Measurements from ENCODE around the gene FREM2.

The FREM2 gene

DNA sequence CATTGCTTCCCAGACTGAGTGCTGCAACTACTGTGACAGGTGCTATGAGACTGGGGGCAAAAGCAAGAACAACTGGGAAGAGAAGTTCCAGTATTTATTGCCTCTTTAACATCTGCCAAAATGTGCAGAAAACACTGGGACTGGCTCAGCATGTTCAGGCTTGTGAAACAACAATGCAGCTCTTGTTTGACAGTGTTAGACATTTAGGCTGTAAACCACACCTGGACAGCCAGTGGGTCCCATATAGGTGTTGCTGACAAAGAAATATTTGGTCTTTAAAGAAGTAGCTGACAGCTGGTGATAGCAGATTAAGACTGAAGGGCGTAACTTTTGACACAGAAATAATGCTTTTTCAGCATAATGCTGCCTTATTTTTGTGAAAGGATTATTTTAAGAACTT lies 215.7 kb downstream of the FREM2 start:
- no peak overlapping the region for H3K4me3 ChIP-seq (ENCODE audit: insufficient read depth, low read length, poor library complexity, severe bottlenecking)
- no peaks in the 10 kb centered on the region for H3K9me2 ChIP-seq (replicated peaks; ENCODE audit: insufficient read depth, low read length)
- H3K27me3 ChIP-seq (ENCODE audit: low read length), result no peaks in the 10 kb centered on the region
- H3K9ac ChIP-seq (ENCODE audit: low read length), result no peak overlapping the region
- H3K27ac ChIP-seq (ENCODE audit: low read depth, low read length), result no peak overlapping the region
- no peaks in the 10 kb centered on the region for H3K79me2 ChIP-seq (ENCODE audit: insufficient read depth, low read length)
- no peaks in the 10 kb centered on the region for H4K20me1 ChIP-seq (ENCODE audit: low read depth, low read length)
- no peaks in the 10 kb centered on the region for H3F3A ChIP-seq (ENCODE audit: insufficient read depth)
- no peaks in the 10 kb centered on the region for H3K9me3 ChIP-seq (ENCODE audit: insufficient read depth, low read length)
- no peaks in the 10 kb centered on the region for H3K36me3 ChIP-seq (ENCODE audit: low read length)
- no peak overlapping the region for H2AFZ ChIP-seq (ENCODE audit: low read depth, low read length, severe bottlenecking)
- H3K4me2 ChIP-seq (ENCODE audit: low read depth, low read length, poor library complexity, severe bottlenecking), result no peak overlapping the region
- TF ChIP-seq, protein P1, sequence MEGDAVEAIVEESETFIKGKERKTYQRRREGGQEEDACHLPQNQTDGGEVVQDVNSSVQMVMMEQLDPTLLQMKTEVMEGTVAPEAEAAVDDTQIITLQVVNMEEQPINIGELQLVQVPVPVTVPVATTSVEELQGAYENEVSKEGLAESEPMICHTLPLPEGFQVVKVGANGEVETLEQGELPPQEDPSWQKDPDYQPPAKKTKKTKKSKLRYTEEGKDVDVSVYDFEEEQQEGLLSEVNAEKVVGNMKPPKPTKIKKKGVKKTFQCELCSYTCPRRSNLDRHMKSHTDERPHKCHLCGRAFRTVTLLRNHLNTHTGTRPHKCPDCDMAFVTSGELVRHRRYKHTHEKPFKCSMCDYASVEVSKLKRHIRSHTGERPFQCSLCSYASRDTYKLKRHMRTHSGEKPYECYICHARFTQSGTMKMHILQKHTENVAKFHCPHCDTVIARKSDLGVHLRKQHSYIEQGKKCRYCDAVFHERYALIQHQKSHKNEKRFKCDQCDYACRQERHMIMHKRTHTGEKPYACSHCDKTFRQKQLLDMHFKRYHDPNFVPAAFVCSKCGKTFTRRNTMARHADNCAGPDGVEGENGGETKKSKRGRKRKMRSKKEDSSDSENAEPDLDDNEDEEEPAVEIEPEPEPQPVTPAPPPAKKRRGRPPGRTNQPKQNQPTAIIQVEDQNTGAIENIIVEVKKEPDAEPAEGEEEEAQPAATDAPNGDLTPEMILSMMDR (IDR thresholded peaks at IDR 0.05; ENCODE audit: insufficient read depth, low read length, poor library complexity, severe bottlenecking), result no peak
- TF ChIP-seq EZH2phosphoT487 (conservative IDR thresholded peaks at IDR 0.05; ENCODE audit: low read length), result no peak

GRCh38 chr13:38905081-38905480 lies 218.2 kb downstream of the FREM2 start:
- no peak overlapping the region for H3K27ac ChIP-seq (ENCODE audit: low read depth, low read length)
- no peaks in the 10 kb centered on the region for H3K36me3 ChIP-seq (ENCODE audit: low read length)
- no peaks in the 10 kb centered on the region for H3K79me2 ChIP-seq (ENCODE audit: insufficient read depth, low read length)
- H4K20me1 ChIP-seq (ENCODE audit: low read depth, low read length), result no peaks in the 10 kb centered on the region
- H3K9me3 ChIP-seq (ENCODE audit: insufficient read depth, low read length), result no peaks in the 10 kb centered on the region
- no peak overlapping the region for H2AFZ ChIP-seq (ENCODE audit: low read depth, low read length, severe bottlenecking)
- TF ChIP-seq EZH2phosphoT487 (conservative IDR thresholded peaks at IDR 0.05; ENCODE audit: low read length), result no peak
- TF ChIP-seq, protein P1 (IDR thresholded peaks at IDR 0.05; ENCODE audit: insufficient read depth, low read length, poor library complexity, severe bottlenecking), result no peak
- H3K27me3 ChIP-seq (ENCODE audit: low read length), result no peaks in the 10 kb centered on the region
- H3K4me2 ChIP-seq (ENCODE audit: low read depth, low read length, poor library complexity, severe bottlenecking), result no peak overlapping the region
- no peaks in the 10 kb centered on the region for H3K9me2 ChIP-seq (replicated peaks; ENCODE audit: insufficient read depth, low read length)
- H3K4me3 ChIP-seq (ENCODE audit: insufficient read depth, low read length, poor library complexity, severe bottlenecking), result no peak overlapping the region
- no peaks in the 10 kb centered on the region for H3F3A ChIP-seq (ENCODE audit: insufficient read depth)
- no peak overlapping the region for H3K9ac ChIP-seq (ENCODE audit: low read length)

- H2AFZ ChIP-seq (ENCODE audit: low read depth, low read length, severe bottlenecking), result no peak overlapping the region
Observed at GRCh38 chr13:38905861-38906260, 219.0 kb downstream of the FREM2 start.

More at GRCh38 chr13:38905861-38906260, 219.0 kb downstream of the FREM2 start:
- Histone ChIP-seq H3K9me3 (ENCODE audit: insufficient read depth, low read length) (no peaks in the 10 kb centered on the region), H3K9ac (ENCODE audit: low read length) (no peak overlapping the region), H3K27ac (ENCODE audit: low read depth, low read length) (no peak overlapping the region), H3K4me3 (ENCODE audit: insufficient read depth, low read length, poor library complexity, severe bottlenecking) (no peak overlapping the region), H3K79me2 (ENCODE audit: insufficient read depth, low read length) (no peaks in the 10 kb centered on the region), H3F3A (ENCODE audit: insufficient read depth) (no peaks in the 10 kb centered on the region), H3K4me2 (ENCODE audit: low read depth, low read length, poor library complexity, severe bottlenecking) (no peak overlapping the region), H4K20me1 (ENCODE audit: low read depth, low read length) (no peaks in the 10 kb centered on the region), H3K36me3 (ENCODE audit: low read length) (no peaks in the 10 kb centered on the region), H3K9me2 (replicated peaks; ENCODE audit: insufficient read depth, low read length) (no peaks in the 10 kb centered on the region), H3K27me3 (ENCODE audit: low read length) (no peaks in the 10 kb centered on the region)
- TF ChIP-seq EZH2phosphoT487 (conservative IDR thresholded peaks at IDR 0.05; ENCODE audit: low read length), result no peak
- TF ChIP-seq, protein P1 (IDR thresholded peaks at IDR 0.05; ENCODE audit: insufficient read depth, low read length, poor library complexity, severe bottlenecking), result no peak
